Left ventricle myocardium superior (tissue), 1 donor: ENCODE data around the gene CALD1. TPM values are rescaled to one million over a fixed set of nuclear protein-coding genes. Genes with fewer than 3 reads are reported as not detected.

Source experiments
- ATAC-seq: fragments of 200-7000 bp; cut with Tn5 transposase; one replicate; pipeline ENCODE4 v1.9.1; 2020; ENCODE audit warnings: mild to moderate bottlenecking, moderate library complexity
- DNase-seq: peaks from one replicate; pipeline ENCODE4 v3.0.0-alpha.2; 2020
- intact Hi-C: fragments of 100-400 bp; cut with micrococcal nuclease; formaldehyde crosslinking; loops from one replicate; pipeline ENCODE4 v1.11.0; 2022
- total RNA-seq: library from RNA; stranded (reverse); fragmentation: NEBNext Ultra II Directional; extraction: Animal tissue kit (Norgen Biotek cat#: 25700); gene quantifications from one replicate; pipeline ENCODE4 v1.2.1, GENCODE V29; 2021
- donor health status: DM: no; HTN: yes; CAD: no; lungs with severe emphysema.

CALD1 gene
- total RNA-seq, 1 donor from 2014 or later, result 118 TPM

GRCh38 chr7:134875867-134876266, 96.4 kb downstream of the CALD1 start:
- intact Hi-C loops, result no loop called here
- no peak for ATAC-seq
- DNase-seq, result no peak

- intact Hi-C loops, result no loop called here
- DNase-seq (no peak), ATAC-seq (no peak)
These were observed 99.4 kb downstream of the CALD1 start for GRCh38 chr7:134878746-134879357.

GRCh38 chr7:134879815-134880475, 100.5 kb downstream of the CALD1 start:
- DNase-seq (no peak), ATAC-seq (peak; percentile 33)
- intact Hi-C loops, result loop anchor here (10.0 kb wide), 1 partner anchor 95 kb away; no protein-coding TSS in a partner anchor

- no peak for DNase-seq
- intact Hi-C loops, result loop anchor here (10.0 kb wide), 1 partner anchor 98 kb away; no protein-coding TSS in a partner anchor
These were observed 103.0 kb downstream of the CALD1 start for GRCh38 chr7:134882481-134882880.

GRCh38 chr7:134885967-134886352, 106.5 kb downstream of the CALD1 start:
- intact Hi-C loops, result loop anchor here (10.0 kb wide), 1 partner anchor 101 kb away; no protein-coding TSS in a partner anchor
- DNase-seq (no peak), ATAC-seq (peak; percentile 20)

More at GRCh38 chr7:134882481-134882880, 103.0 kb downstream of the CALD1 start:
- no peak for ATAC-seq

- ATAC-seq (peak; percentile 56), DNase-seq (peak; percentile 71)
- intact Hi-C loops, result loop anchor here (10.0 kb wide), 1 partner anchor 102 kb away; no protein-coding TSS in a partner anchor
These were observed 107.1 kb downstream of the CALD1 start for GRCh38 chr7:134886353-134887057.

- intact Hi-C loops, result loop anchor here (10.0 kb wide), 1 partner anchor 103 kb away; no protein-coding TSS in a partner anchor
- no peak for ATAC-seq
- no peak for DNase-seq
These were observed 108.1 kb downstream of the CALD1 start for GRCh38 chr7:134887523-134887922.

GRCh38 chr7:134888141-134888740, 108.8 kb downstream of the CALD1 start:
- intact Hi-C loops, result loop anchor here (10.0 kb wide), 1 partner anchor 103 kb away; no protein-coding TSS in a partner anchor
- DNase-seq, result no peak
- peak; percentile 4 for ATAC-seq

GRCh38 chr7:134890246-134891240, 111.1 kb downstream of the CALD1 start:
- intact Hi-C loops, result loop anchor here (10.0 kb wide), 1 partner anchor 54 kb away; no protein-coding TSS in a partner anchor
- ATAC-seq (peak; percentile 12), DNase-seq (peak; percentile 46)

- intact Hi-C loops, result loop anchor here (10.0 kb wide), 1 partner anchor 54 kb away; no protein-coding TSS in a partner anchor
- DNase-seq, result peak; percentile 87
- ATAC-seq, result peak; percentile 85
These were observed 111.8 kb downstream of the CALD1 start for GRCh38 chr7:134891262-134891695.

- ATAC-seq (peak; percentile 31), DNase-seq (no peak)
- intact Hi-C loops, result loop anchor here (10.0 kb wide), 1 partner anchor 53 kb away; no protein-coding TSS in a partner anchor
These were observed 112.6 kb downstream of the CALD1 start for GRCh38 chr7:134891696-134892678.

GRCh38 chr7:134892963-134893362, 113.5 kb downstream of the CALD1 start:
- intact Hi-C loops, result loop anchor here (10.0 kb wide), 1 partner anchor 52 kb away; no protein-coding TSS in a partner anchor

GRCh38 chr7:134893920-134894319, 114.5 kb downstream of the CALD1 start:
- intact Hi-C loops, result loop anchor here (10.0 kb wide), 1 partner anchor 51 kb away; no protein-coding TSS in a partner anchor
- ATAC-seq (no peak), DNase-seq (no peak)

More at GRCh38 chr7:134892963-134893362, 113.5 kb downstream of the CALD1 start:
- DNase-seq (no peak), ATAC-seq (no peak)

GRCh38 chr7:134894928-134895327, 115.5 kb downstream of the CALD1 start:
- DNase-seq (no peak), ATAC-seq (no peak)
- intact Hi-C loops, result loop anchor here (10.0 kb wide), 1 partner anchor 50 kb away; no protein-coding TSS in a partner anchor

GRCh38 chr7:134896073-134896472, 116.6 kb downstream of the CALD1 start:
- no peak for DNase-seq
- intact Hi-C loops, result loop anchor here (10.0 kb wide), 1 partner anchor 49 kb away; no protein-coding TSS in a partner anchor
- no peak for ATAC-seq

GRCh38 chr7:134897936-134898335, 118.5 kb downstream of the CALD1 start:
- ATAC-seq (no peak), DNase-seq (no peak)
- intact Hi-C loops, result loop anchor here (10.0 kb wide), 1 partner anchor 47 kb away; no protein-coding TSS in a partner anchor
